SK-N-SH treated with all-trans-retinoic acid at 6 μM for 48 hours (cell line): ENCODE measurements around the gene FIBCD1.

Experiments used
- ATAC-seq: fragments of 200-7000 bp; cut with Tn5 transposase; 3 replicates; pipeline ENCODE4 v1.9.1; 2020; ENCODE audit warnings: mild to moderate bottlenecking, moderate library complexity
- ARNTL ChIP-seq: fragments of 450-650 bp; formaldehyde crosslinking; IDR thresholded peaks from 2 replicates; pipeline ENCODE4 v1.5.0; 2020; ENCODE audit warnings: low read depth, mild to moderate bottlenecking, moderate library complexity, borderline replicate concordance
- BACH2 ChIP-seq: fragments of 250-450 bp; sonication (Bioruptor Pico); IDR thresholded peaks from 2 replicates; pipeline ENCODE4 v1.9.0; 2021; ENCODE audit warnings: mild to moderate bottlenecking, borderline replicate concordance
- CSRNP3 ChIP-seq: fragments of 250-450 bp; sonication (Bioruptor Pico); IDR thresholded peaks from 2 replicates; pipeline ENCODE4 v1.5.1; 2021; ENCODE audit warnings: mild to moderate bottlenecking, moderate library complexity
- ESRRG ChIP-seq: fragments of 250-450 bp; sonication (Bioruptor Pico); IDR thresholded peaks from 2 replicates; pipeline ENCODE4 v1.6.1; 2021; ENCODE audit warnings: mild to moderate bottlenecking
- GLIS3 ChIP-seq: fragments of 250-450 bp; sonication (Bioruptor Pico); IDR thresholded peaks from 2 replicates; pipeline ENCODE4 v1.5.0; 2020; ENCODE audit warnings: mild to moderate bottlenecking, moderate library complexity
- ISL1 ChIP-seq: fragments of 250-450 bp; sonication (Bioruptor Pico); IDR thresholded peaks from 2 replicates; pipeline ENCODE4 v2.1.2; 2022; ENCODE audit warnings: mild to moderate bottlenecking, moderate library complexity
- OSR1 ChIP-seq: fragments of 250-450 bp; sonication (Bioruptor Pico); IDR thresholded peaks from 2 replicates; pipeline ENCODE4 v1.8.0; 2022; ENCODE audit warnings: moderate library complexity, mild to moderate bottlenecking, inconsistent platforms
- POU6F1 ChIP-seq: fragments of 250-450 bp; sonication (Bioruptor Pico); IDR thresholded peaks from 2 replicates; pipeline ENCODE4 v1.8.0; 2021; ENCODE audit warnings: low read depth, mild to moderate bottlenecking, moderate library complexity, borderline replicate concordance
- PPARA ChIP-seq: fragments of 250-450 bp; sonication (Bioruptor Pico); IDR thresholded peaks from 2 replicates; pipeline ENCODE4 v1.5.0; 2020; ENCODE audit warnings: mild to moderate bottlenecking, borderline replicate concordance
- RARB ChIP-seq: fragments of 250-450 bp; sonication (Bioruptor Pico); IDR thresholded peaks from 2 replicates; pipeline ENCODE4 v1.8.0; 2021; ENCODE audit warnings: mild to moderate bottlenecking, moderate library complexity
- SNAI2 ChIP-seq: fragments of 250-450 bp; sonication (Bioruptor Pico); IDR thresholded peaks from 2 replicates; pipeline ENCODE4 v1.5.0; 2020; ENCODE audit warnings: mild to moderate bottlenecking, moderate library complexity
- TCF4 ChIP-seq: fragments of 250-450 bp; sonication (Bioruptor Pico); IDR thresholded peaks from 2 replicates; pipeline ENCODE4 v1.8.0; 2021; ENCODE audit warnings: mild to moderate bottlenecking, moderate library complexity, borderline replicate concordance
- TOX ChIP-seq: fragments of 250-450 bp; sonication (Bioruptor Pico); IDR thresholded peaks from 2 replicates; pipeline ENCODE4 v1.8.0; 2021; ENCODE audit warnings: mild to moderate bottlenecking, moderate library complexity, borderline replicate concordance
- ZC3H10 ChIP-seq: fragments of 250-450 bp; sonication (Bioruptor Pico); IDR thresholded peaks from 2 replicates; pipeline ENCODE4 v1.5.1; 2021; ENCODE audit warnings: mild to moderate bottlenecking, moderate library complexity
- ZFP3 ChIP-seq: fragments of 250-450 bp; sonication (Bioruptor Pico); IDR thresholded peaks from 2 replicates; pipeline ENCODE4 v1.5.0; 2020; ENCODE audit warnings: mild to moderate bottlenecking, moderate library complexity
- ZFP30 ChIP-seq: fragments of 450-650 bp; formaldehyde crosslinking; IDR thresholded peaks from 2 replicates; pipeline ENCODE4 v1.5.0; 2022; ENCODE audit warnings: mild to moderate bottlenecking, moderate library complexity
- ZNF565 ChIP-seq: fragments of 450-650 bp; formaldehyde crosslinking; conservative IDR thresholded peaks from 2 replicates; pipeline ENCODE4 v1.5.0; 2020; ENCODE audit warnings: low read depth, mild to moderate bottlenecking, moderate library complexity
- ZNF70 ChIP-seq: fragments of 450-650 bp; formaldehyde crosslinking; IDR thresholded peaks from 2 replicates; pipeline ENCODE4 v1.5.0; 2020; ENCODE audit warnings: mild to moderate bottlenecking, moderate library complexity
- ZNF8 ChIP-seq: fragments of 450-650 bp; formaldehyde crosslinking; IDR thresholded peaks from 2 replicates; pipeline ENCODE4 v1.5.0; 2020; ENCODE audit warnings: mild to moderate bottlenecking, moderate library complexity
- TF ChIP-seq, protein P1 (sequence below): fragments of 250-450 bp; sonication (Bioruptor Pico); IDR thresholded peaks from 2 replicates; pipeline ENCODE4 v1.5.0; 2020; ENCODE audit warnings: mild to moderate bottlenecking, moderate library complexity
- TF ChIP-seq, protein P2 (sequence below): fragments of 250-450 bp; sonication (Bioruptor Pico); IDR thresholded peaks from 2 replicates; pipeline ENCODE4 v1.8.0; 2020; ENCODE audit warnings: mild to moderate bottlenecking, moderate library complexity, borderline replicate concordance

The FIBCD1 gene

GRCh38 chr9:130971294-130971849, 32.3 kb upstream of the FIBCD1 start:
- no peak for ATAC-seq
- no peak for TF ChIP-seq RARB (CRISPR knock-in tag)
- TF ChIP-seq ZNF8 (CRISPR knock-in tag) = no peak
- TF ChIP-seq CSRNP3 (CRISPR knock-in tag) = no peak
- TF ChIP-seq, all 23 proteins: peak for 0

DNA sequence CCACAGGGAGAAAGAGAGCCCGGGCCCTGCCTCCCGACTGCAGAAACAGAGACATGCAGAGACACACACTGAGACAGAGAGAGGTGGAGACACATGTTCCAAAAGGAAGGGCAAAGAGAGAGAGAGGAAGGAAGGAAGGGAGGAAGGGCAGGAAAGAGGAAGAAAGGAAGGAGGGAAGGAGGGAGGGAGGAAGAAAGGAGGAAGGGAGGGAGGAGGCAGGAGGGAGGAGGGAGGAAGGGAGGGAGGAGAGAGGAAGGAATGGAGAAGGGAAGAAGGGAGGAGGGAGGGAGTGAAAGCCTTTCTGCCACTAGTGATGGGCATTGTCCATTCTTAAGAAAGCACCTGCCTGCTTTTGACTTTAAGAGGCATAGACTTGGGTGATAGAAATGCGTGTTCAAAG, 31.8 kb upstream of the FIBCD1 start:
- TF ChIP-seq POU6F1 (no peak), ZNF70 (CRISPR knock-in tag) (no peak), ZNF565 (CRISPR knock-in tag) (no peak), OSR1 (CRISPR knock-in tag) (no peak), TOX (CRISPR knock-in tag) (no peak), ZFP30 (CRISPR knock-in tag) (no peak), ISL1 (CRISPR knock-in tag) (no peak), ARNTL (CRISPR knock-in tag) (no peak), SNAI2 (CRISPR knock-in tag) (no peak), BACH2 (CRISPR knock-in tag) (no peak), CSRNP3 (CRISPR knock-in tag) (no peak), ZC3H10 (CRISPR knock-in tag) (no peak)
- ATAC-seq = no peak

GRCh38 chr9:130970052-130970451, 31.0 kb upstream of the FIBCD1 start:
- TF ChIP-seq ESRRG (CRISPR knock-in tag) (no peak), ZFP3 (CRISPR knock-in tag) (no peak), RARB (CRISPR knock-in tag) (no peak), ZC3H10 (CRISPR knock-in tag) (no peak), POU6F1 (no peak), TOX (CRISPR knock-in tag) (no peak)
- TF ChIP-seq, protein P1, sequence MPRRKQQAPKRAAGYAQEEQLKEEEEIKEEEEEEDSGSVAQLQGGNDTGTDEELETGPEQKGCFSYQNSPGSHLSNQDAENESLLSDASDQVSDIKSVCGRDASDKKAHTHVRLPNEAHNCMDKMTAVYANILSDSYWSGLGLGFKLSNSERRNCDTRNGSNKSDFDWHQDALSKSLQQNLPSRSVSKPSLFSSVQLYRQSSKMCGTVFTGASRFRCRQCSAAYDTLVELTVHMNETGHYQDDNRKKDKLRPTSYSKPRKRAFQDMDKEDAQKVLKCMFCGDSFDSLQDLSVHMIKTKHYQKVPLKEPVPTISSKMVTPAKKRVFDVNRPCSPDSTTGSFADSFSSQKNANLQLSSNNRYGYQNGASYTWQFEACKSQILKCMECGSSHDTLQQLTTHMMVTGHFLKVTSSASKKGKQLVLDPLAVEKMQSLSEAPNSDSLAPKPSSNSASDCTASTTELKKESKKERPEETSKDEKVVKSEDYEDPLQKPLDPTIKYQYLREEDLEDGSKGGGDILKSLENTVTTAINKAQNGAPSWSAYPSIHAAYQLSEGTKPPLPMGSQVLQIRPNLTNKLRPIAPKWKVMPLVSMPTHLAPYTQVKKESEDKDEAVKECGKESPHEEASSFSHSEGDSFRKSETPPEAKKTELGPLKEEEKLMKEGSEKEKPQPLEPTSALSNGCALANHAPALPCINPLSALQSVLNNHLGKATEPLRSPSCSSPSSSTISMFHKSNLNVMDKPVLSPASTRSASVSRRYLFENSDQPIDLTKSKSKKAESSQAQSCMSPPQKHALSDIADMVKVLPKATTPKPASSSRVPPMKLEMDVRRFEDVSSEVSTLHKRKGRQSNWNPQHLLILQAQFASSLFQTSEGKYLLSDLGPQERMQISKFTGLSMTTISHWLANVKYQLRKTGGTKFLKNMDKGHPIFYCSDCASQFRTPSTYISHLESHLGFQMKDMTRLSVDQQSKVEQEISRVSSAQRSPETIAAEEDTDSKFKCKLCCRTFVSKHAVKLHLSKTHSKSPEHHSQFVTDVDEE = no peak

DNA sequence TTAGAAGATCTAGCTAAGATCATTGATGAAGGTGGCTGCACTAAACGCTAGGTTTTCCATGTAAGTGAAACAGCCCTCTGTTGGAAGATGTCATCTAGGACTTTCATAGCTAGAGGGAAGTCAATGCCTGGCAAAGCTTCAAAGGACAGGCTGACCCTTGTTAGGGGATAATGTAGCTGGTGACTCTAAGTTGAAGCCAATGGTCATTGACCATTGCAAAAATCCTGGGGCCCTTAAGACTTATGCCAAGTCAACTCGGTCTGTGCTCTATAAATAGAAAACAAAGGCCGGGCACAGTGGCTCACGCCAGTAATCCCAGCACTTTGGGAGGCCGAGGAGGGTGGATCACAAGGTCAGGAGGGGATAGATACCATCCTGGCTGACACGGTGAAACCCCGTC, 26.6 kb upstream of the FIBCD1 start:
- no peak for ATAC-seq
- TF ChIP-seq CSRNP3 (CRISPR knock-in tag) (no peak), ISL1 (CRISPR knock-in tag) (no peak), ZFP3 (CRISPR knock-in tag) (no peak), ZC3H10 (CRISPR knock-in tag) (no peak), ZNF70 (CRISPR knock-in tag) (no peak), PPARA (no peak), ZNF8 (CRISPR knock-in tag) (no peak), OSR1 (CRISPR knock-in tag) (no peak), RARB (CRISPR knock-in tag) (no peak), ZNF565 (CRISPR knock-in tag) (no peak), ZFP30 (CRISPR knock-in tag) (no peak), ARNTL (CRISPR knock-in tag) (no peak), SNAI2 (CRISPR knock-in tag) (no peak), GLIS3 (CRISPR knock-in tag) (no peak), TCF4 (CRISPR knock-in tag) (no peak)
- TF ChIP-seq, protein P2, sequence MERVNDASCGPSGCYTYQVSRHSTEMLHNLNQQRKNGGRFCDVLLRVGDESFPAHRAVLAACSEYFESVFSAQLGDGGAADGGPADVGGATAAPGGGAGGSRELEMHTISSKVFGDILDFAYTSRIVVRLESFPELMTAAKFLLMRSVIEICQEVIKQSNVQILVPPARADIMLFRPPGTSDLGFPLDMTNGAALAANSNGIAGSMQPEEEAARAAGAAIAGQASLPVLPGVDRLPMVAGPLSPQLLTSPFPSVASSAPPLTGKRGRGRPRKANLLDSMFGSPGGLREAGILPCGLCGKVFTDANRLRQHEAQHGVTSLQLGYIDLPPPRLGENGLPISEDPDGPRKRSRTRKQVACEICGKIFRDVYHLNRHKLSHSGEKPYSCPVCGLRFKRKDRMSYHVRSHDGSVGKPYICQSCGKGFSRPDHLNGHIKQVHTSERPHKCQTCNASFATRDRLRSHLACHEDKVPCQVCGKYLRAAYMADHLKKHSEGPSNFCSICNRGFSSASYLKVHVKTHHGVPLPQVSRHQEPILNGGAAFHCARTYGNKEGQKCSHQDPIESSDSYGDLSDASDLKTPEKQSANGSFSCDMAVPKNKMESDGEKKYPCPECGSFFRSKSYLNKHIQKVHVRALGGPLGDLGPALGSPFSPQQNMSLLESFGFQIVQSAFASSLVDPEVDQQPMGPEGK (CRISPR knock-in tag) = no peak

More at GRCh38 chr9:130970052-130970451, 31.0 kb upstream of the FIBCD1 start:
- ATAC-seq = no peak
